Effector CD8-positive, alpha-beta T cell (primary cell): ENCODE results near the gene HRH1.
"Not testable (repeated sequence)": the region's sequence is repeated elsewhere in the genome, so short reads cannot be mapped to it uniquely, and the experiment has no call there.

Experiments
- DNase-seq: peaks from one replicate; lab custom pipeline; 2025; lab: John Stamatoyannopoulos, UW

Gene HRH1

DNA sequence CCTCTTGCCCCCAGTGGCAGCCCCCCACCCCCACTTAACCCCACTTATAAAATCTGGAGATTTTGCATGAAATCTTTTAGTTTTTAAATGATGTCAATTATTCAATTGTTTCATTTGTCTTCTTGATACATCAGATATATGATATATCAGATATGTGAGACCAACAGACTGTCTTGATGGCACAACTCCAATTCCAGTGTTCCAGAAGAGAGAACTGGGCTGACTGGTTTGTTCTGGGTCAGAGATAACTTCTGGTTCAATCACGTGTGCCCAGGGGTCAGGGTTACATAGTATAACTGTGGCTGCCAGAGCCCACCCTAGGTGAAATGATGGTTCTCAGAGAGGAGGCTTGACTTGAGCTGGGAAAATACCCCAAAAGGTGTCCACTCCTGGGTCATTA, 85.5 kb downstream of the HRH1 start:
- DNase-seq = no peak

DNA sequence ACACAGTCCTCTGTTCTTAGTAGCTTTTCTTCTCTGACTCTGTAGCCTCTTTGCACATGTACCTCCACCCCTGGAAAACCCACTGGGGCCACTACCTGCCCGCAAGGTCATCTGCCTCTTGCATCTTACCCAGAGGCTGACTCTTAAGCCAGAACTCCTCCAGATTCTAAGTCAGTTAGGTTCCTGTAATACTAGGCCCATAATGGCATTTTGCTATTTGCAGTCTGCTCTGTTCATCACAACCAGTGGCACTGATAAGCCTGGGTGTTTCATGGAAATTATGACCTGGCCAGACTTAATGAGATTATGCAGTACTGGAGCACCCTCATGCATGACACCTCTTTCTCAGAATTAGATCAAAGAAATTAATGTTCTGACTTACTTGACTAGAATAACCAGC, 86.2 kb downstream of the HRH1 start:
- no peak for DNase-seq

DNA sequence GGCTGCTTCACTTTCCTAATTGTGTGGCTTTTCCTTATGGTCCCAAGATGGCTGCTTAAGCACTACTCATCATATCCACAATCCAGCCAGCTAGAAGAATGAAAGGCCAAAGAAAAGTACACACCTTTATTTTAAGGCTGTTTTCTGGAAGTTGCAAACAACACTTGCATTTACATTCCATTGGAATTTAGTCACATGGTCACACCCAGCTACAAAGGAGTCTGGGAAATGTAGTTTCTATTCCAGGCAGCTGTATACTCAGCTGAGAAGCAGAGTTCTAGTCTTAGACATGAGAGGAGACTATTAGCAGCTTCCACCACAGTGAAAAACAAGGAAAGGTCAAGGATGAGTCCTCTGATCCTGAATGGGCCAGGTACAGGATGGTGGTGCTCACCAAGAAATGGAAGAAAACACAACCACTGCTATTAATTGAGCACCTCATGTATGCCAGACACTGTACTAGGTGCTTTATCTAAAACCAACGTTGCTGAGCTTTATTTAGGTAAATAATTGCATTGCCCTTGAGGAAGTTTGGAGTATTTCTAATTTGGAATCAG, 89.9 kb downstream of the HRH1 start:
- no peak for DNase-seq

DNA sequence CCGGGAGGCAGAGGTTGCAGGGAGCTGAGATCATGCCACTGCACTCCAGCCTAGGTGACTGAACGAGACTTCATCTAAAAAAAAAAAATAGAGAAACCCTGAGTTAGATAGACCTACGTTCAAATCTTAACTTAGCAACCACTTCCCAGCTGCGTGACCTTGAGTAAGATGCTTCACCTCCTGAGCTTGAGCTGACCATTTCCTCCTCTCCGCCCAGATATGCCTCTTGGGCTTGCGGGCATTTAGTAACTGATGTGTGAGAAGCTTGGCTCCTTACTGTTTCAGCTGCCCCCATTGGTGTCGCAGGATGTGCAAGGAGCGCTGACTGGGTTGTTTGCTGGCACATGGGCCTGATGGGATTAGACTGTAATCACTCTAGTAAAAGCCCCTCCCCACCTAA, 91.0 kb downstream of the HRH1 start:
- no peak for DNase-seq

DNA sequence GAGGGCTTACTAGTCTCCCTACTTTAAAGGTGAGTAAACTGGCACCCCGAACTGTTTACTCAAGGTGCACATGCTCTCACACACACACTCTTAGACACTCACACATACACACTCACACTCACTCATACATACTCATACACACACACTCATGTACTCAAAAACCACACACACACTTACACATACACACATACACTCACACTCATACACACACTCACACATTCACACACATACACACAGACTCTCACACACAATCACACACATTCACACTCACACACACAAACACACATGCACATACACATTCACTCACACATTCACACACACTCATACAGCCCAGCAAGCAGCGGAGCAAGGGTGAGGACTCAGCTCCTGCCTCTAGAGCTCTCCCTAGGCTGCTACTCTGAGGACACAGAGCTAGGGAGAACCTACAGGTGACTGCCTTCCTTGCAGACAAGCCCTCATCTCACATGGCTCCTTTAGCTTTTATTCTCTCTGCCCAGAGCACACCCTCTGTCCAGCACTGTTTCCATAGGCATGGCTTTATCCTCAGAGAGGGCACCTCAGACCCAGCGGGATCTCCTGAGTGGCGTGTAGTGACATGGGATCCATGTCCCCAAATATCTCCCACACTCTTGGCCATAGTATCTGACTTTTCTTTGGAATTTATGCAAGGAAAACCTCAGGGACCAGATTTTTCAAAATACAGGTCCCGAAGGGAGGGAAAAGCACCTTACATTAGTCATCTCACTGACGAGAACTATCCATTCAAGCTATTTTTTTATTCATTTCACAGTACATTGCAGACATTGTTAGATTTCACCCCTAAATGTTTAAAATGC, 91.8 kb downstream of the HRH1 start:
- DNase-seq = no peak

DNA sequence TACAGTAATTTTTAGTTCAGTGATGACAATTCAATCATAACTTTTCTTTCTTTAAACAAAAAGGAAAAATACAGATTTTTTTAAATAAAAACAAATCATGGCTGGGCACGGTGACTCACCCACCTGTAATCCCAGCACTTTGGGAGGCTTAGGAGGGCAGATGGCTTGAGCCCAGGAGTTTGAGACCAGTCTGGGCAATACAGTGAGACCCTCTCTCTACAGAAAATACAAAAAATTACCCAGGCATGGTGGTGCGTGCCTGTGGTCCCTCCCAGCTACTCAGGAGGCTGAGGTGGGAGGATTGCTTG, 92.3 kb downstream of the HRH1 start:
- DNase-seq = no peak

DNA sequence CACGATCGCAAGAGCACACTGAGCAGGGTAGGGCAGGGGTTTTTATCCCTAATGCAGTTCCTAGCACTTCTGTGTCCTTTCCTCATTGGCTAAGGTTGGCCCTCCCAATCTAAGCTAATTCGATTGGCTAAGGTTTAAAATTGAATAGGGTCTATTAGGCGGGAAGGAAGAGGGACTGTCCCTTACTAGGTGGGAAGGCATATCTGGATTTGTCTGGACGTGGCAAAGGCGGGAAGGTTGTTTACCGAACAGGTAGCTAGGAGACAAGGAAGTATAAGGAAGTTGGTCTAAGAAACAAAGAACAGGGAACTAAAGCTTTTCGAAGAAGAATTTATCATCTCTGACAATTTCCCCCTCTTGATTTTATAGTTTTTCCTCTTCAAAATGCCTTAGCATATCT, 93.1 kb downstream of the HRH1 start:
- DNase-seq = no peak

DNA sequence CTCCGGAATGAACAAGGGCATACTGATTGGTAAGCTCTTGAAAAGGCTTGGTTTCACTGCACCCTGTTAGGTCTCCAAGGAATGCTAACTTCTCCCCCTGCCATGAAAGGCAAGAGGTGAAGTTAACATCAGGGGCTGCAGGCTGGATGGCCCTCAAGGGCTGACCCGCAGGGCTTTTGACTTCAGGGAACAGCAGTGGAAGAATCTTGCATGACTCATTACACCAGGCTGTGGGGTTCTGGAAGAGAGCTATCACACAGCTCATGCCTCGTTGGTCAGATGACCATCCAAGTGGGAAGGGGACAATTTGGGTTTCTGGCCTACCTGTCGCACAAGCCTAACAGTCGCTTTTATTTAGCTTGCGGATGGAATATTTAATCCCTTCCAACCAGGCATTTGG, 94.3 kb downstream of the HRH1 start:
- no peak for DNase-seq

DNA sequence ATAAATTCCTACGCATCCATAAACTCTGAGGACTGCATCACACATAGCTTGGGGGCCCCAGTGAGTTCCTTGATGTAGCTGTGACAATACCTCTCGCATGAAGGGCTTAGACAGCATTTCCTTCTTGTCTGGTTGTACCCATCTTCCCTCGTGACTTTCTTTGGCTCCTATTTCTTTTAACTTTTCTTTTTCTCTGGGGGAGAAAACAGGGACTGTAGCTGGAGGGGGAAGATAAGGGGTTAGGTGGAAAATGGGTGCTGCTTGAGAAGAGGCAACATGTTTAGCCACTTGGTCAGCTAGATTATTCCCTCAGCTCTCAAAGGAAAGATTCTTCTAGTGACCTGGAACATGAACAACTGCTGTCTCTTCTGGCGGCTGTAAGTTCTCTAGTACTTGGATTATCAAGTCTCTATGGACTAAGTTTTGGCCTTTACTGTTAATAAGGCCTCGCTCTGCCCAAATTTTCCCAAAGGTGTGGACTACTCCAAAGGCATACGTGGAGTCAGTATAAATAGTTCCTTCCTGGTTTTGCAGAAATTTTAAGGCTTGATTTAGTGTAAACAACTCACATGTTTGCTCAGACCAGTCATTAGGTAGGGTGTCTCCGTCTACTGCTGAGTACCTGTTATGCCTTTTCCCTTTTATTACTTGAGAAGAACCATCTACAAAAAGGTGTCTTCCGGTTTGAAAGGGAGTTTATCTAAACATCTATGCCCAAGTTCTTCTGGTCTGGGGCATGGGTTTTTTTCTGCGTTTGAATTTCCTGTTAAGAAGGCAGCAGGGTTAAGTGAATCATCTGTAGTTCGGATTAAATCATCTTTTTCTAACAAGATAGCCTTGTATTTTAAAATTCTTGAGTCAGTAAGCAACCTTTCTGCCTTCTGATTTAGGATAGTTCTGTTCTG, 96.9 kb downstream of the HRH1 start:
- DNase-seq = no peak

DNA sequence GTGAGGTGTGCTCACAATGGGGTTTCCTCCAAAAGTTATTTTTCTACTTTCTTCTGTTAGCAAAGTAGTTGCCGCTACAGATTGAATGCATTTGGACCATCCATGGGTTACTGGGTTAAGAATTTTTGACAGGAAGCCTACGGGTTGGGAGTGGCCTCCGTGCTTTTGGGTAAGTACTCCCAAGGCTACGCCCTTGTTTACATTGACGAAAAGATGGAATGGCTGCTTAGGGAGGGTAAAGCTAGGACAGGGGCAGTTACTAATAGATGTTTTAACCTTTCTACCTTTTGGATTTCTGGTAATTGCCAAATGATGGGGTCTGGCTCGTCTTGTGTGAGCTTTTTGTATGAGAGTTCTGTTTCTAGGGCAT, 97.5 kb downstream of the HRH1 start:
- DNase-seq = no peak

DNA sequence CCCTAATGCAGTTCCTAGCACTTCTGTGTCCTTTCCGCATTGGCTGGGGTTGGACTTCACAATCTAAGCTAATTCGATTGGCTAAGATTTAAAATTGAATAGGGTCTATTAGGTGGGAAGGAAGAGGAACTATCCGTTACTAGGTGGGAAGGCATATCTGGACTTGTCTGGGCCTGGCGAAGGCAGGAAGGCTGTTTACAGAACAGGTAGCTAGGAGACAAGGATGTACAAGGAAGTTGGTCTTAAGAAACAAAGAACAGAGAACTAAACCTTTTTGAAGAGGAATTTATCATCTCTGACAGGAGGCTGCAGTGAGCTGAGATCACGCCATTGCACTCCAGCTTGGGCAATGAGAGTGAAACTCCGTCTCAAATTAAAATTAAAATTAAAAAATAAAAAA, 100.6 kb downstream of the HRH1 start:
- no peak for DNase-seq

DNA sequence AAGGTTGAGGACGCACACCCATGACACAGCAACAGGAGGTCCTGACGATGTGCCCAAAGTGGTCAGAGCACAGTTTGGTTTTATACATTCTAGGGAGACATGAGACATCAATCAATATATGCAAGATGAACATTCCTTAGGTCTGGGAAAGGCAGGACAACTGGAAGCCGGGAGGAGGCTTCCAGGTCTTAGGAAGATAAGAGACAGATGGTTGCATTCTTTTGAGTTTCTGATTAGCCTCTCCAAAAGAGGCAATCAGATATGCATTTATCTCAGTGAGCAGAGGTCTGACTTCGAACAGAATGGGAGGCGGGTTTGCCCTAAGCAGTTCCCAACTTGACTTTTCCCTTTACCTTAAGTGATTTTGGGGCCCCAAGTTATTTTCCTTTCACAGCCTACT, 101.2 kb downstream of the HRH1 start:
- DNase-seq = not testable (repeated sequence)

DNA sequence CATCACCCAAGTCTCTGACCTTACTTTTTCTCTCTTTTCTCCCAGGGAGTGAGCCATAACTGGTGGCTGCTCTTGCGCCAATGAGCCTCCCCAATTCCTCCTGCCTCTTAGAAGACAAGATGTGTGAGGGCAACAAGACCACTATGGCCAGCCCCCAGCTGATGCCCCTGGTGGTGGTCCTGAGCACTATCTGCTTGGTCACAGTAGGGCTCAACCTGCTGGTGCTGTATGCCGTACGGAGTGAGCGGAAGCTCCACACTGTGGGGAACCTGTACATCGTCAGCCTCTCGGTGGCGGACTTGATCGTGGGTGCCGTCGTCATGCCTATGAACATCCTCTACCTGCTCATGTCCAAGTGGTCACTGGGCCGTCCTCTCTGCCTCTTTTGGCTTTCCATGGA, 104.7 kb downstream of the HRH1 start:
- DNase-seq = no peak

DNA sequence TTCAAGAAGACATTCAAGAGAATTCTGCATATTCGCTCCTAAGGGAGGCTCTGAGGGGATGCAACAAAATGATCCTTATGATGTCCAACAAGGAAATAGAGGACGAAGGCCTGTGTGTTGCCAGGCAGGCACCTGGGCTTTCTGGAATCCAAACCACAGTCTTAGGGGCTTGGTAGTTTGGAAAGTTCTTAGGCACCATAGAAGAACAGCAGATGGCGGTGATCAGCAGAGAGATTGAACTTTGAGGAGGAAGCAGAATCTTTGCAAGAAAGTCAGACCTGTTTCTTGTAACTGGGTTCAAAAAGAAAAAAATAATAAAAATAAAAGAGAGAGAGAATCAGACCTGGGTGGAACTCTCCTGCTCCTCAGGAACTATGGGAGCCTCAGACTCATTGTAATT, 106.2 kb downstream of the HRH1 start:
- DNase-seq = no peak

DNA sequence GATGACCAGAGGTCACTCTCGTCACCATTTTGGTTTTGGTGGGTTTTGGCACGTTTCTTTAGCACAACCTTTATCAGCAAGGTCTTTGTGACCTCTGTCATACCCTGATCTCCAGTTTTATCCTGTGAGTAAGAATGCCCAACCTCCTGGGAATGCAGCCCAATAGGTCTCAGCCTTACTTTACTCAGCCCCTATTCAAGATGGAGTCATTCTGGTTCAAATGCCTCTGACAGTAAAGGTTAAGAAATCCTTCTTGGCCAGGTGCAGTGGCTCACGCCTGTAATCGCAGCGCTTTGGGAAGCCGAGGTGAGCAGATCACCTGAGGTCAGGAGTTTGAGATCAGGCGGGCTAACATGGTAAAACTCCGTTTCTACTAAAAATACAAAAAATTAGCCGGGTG, 114.7 kb downstream of the HRH1 start:
- DNase-seq = no peak

DNA sequence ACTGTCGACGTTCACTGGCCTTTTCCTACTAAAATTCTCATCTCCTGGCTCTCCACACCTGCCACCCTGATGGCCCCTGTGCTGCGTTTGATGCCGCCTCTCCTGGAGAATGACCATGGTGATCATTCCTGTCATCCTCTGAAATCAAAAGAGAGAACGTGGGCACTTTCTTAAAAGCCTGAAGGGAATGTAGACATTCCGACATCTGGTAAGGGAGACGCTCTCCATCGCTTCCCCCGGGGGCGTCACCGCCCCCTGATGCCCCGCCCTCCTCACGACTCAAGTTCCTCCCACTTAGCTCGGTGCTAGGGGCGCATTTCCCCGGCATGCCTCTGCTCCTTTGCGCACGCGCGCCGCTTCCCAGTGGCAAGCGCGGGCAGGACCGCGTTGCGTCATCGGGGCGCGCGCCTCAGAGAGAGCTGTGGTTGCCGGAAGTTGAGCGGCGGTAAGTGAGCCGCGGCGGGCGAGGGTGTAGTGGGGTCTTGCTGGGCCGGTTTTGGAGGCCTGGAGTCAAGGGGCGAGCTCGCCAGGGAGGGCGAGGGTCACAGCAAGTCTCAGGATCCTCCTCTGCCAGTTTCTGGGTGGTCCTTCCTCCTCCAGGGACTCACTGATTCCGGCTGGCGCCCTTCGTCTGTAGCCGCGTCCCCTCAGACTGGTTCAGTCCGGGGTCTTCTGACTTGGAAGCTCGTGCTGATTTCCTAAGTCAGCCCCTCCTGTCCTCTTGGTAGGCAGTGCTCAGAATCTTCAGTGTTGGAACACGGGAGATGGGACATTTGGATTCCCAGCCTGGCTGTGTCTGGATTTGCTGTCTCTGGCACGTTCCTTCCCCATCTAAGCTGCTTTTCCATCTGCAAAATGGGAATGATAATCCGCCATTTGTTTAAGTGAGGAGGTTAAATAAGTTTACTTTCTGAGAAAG, 118.0 kb downstream of the HRH1 start, which contains the start of gene ATG7:
Gene ATG7, plus strand, starts transcription at position 412 of the 919 bp plus-strand sequence. CDS start 26,299 bp downstream, outside the sequence.
- peak; percentile 94 for DNase-seq

DNA sequence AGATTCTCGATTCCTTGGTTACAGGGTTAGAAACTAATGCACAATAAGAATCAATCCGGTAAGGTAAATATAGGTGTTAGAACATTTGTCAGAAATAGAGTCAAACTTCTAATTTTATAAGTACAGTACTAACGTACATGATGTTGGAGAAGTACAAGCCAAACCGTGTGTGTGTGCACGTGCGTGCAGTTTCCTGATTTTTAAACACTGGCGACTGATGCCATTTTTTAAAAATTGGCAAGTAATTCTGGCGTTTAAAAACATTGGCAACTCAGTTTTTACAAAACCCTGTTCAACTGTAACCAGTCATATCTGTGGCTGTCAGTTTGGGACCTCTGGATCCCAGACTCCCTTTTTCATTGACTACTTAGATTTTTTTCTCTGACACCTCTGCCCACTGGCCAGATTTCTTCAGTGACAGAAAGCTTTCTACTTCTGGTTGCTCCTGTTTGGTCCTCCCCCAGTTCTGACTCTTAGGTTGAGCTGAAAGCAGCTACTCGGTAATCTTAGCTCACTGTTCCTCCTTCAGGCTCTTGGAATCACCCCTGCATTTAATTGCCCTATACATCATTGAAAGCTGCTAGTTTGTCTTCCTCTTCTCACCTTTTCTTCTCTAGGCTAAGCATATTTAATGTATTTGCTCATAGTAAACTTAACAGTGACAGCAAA, 118.7 kb downstream of the HRH1 start:
- DNase-seq = no peak

DNA sequence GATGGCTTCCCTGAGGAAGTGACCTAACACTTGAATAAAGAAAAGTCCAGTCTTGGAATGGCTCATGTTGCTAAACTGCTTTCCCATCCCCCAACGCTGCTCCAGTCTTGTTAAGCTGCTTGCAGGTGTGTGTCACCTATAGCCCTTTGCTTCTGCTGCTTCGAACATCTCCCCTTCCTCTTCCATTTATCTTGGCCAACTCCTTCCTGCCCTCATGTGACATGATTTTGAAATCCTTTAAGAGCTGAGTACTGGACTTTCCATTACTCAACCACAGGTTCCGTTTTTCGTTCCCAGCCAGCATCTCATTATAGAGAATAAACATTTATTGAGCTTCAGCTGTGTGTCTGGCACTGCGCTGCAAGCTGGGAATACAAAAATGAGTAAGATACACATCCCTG, 119.6 kb downstream of the HRH1 start:
- no peak for DNase-seq

DNA sequence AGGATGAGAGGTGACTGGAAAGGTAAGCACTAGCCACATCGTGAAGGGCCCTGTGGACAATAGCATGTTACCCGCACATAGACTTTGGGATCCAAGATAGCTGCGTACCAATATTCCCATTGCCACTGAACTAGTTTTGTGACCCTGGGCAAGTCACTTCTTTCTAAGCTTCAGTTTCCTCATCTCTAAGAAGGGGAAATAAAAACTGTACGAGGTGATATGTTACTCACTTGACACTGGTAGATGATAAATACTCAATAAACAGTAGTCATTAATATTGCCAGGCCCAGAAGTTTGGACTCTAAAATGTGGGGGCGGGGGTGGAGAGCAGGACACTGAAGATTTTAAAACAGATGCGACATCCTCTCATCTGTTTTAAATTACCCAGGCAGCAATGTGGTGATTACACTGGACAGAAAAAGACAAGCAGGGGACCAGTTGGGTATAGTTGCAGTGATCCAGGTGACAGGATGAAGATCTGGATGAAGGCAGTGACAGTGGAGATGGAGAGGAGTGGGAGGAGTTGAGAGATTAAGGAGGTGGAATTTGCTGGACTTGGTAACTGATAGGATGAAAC, 120.4 kb downstream of the HRH1 start:
- no peak for DNase-seq

DNA sequence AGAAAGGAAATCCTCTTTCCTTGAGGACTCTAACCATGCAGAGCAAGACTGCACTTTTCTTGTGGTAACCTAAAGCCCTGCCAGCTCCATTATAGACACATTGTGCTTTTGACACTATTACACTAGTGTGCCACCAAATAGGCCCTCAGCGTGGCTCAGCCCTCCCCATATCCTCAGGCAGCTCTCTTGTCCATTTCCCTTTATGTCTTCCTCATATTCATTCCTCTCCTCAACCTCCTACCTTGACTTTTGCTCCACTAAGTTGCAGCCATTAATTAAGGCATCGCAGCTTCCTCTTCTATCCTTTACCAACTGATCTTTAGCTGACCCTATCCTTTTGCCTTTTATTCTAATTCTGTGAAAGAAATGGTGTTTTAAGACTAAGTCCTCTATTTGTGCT, 121.6 kb downstream of the HRH1 start:
- no peak for DNase-seq

DNA sequence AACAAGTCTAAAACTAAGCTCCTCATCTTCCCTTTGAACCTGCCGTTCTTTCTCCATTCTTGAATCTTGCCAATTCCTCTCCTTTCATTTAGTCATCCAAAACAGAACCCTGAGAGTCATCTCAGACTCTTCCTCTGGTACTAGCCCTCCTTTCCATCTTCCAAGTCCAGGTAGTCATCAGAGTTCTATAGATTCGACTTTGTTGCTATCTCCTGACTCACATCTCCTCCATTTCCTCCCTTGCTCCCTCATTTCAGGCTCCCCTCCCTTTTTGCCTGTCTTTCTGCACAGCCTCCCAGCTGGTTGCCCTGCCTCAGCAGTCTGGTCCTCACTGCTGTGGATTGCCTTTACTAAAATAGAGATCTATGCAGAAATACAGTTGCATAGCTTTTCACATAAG, 122.6 kb downstream of the HRH1 start:
- DNase-seq = no peak
